Hepatocyte (in vitro differentiated cells): ENCODE results near the gene TRPM3. TPM values are rescaled to one million over a fixed set of nuclear protein-coding genes. Genes with fewer than 3 reads are reported as not detected.

Source experiments
- DNase-seq: peaks from one replicate; pipeline ENCODE4 v3.0.0-alpha.2; 2016; ENCODE audit warnings: low spot score
- H2AFZ ChIP-seq: fragments of 200-600 bp; sonication (generic); 2 replicates; pipeline ENCODE4 v1.6.0; 2016; ENCODE audit warnings: antibody characterized with exemption, mild to moderate bottlenecking
- H3K27ac ChIP-seq: fragments of 200-600 bp; sonication (generic); 2 replicates; pipeline ENCODE4 v1.5.1; 2016; ENCODE audit warnings: mild to moderate bottlenecking
- H3K27me3 ChIP-seq: fragments of 200-600 bp; sonication (generic); 2 replicates; pipeline ENCODE4 v1.6.1; 2016
- H3K36me3 ChIP-seq: fragments of 200-600 bp; sonication (generic); replicated peaks from 2 replicates; pipeline ENCODE4 v1.5.1; 2016; ENCODE audit warnings: low read depth; ENCODE audit not compliant: insufficient read depth
- H3K4me1 ChIP-seq: fragments of 200-600 bp; sonication (generic); 2 replicates; pipeline ENCODE4 v1.5.1; 2016; ENCODE audit warnings: mild to moderate bottlenecking, moderate library complexity; ENCODE audit not compliant: insufficient read depth
- H3K4me2 ChIP-seq: fragments of 200-600 bp; sonication (generic); 2 replicates; pipeline ENCODE4 v1.6.0; 2016
- H3K4me3 ChIP-seq: fragments of 200-600 bp; sonication (generic); 2 replicates; pipeline ENCODE4 v1.5.1; 2016; ENCODE audit warnings: mild to moderate bottlenecking
- H3K79me2 ChIP-seq: fragments of 200-600 bp; sonication (generic); 2 replicates; pipeline ENCODE4 v1.6.0; 2017; ENCODE audit warnings: mild to moderate bottlenecking
- H3K9me2 ChIP-seq: fragments of 200-600 bp; sonication (generic); replicated peaks from 2 replicates; pipeline ENCODE4 v1.6.0; 2017; ENCODE audit warnings: mild to moderate bottlenecking; ENCODE audit not compliant: insufficient read depth
- H3K9me3 ChIP-seq: fragments of 200-600 bp; sonication (generic); 2 replicates; pipeline ENCODE4 v1.5.1; 2016; ENCODE audit warnings: low read depth, mild to moderate bottlenecking
- H4K20me1 ChIP-seq: fragments of 200-600 bp; sonication (generic); 2 replicates; pipeline ENCODE4 v1.6.0; 2016; ENCODE audit warnings: mild to moderate bottlenecking; ENCODE audit not compliant: insufficient read depth, poor library complexity, severe bottlenecking
- EZH2 ChIP-seq: fragments of 200-600 bp; sonication (generic); IDR thresholded peaks from 2 replicates; pipeline ENCODE4 v1.6.1; 2016; ENCODE audit warnings: antibody characterized with exemption, mild to moderate bottlenecking, borderline replicate concordance
- EZH2phosphoT487 ChIP-seq: fragments of 200-600 bp; sonication (generic); IDR thresholded peaks from one replicate; pipeline ENCODE4 v1.6.1; 2018; ENCODE audit warnings: antibody characterized with exemption, mild to moderate bottlenecking, low read depth, moderate library complexity; ENCODE audit not compliant: unreplicated experiment, severe bottlenecking
- WGBS: methylation state at CpG from one replicate; pipeline ENCODE4 v1.1.6; 2016; ENCODE audit warnings: low lambda C conversion rate; ENCODE audit errors: missing lambda C conversion rate; 5-methylcytosine and 5-hydroxymethylcytosine counted together
- polyA plus RNA-seq: library from polyadenylated mRNA; unstranded; fragments of >200 nt; fragmentation: Nextera tagmentation; extraction: Ambion mirVana; gene quantifications from 2 replicates; pipeline ENCODE4 v1.2.1, GENCODE V29; 2016
- total RNA-seq: library from RNA; depleted of rRNA; stranded (reverse); fragments of >200 nt; gene quantifications from 2 replicates; pipeline ENCODE4 v1.2.3, GENCODE V29; 2014
- TF ChIP-seq, protein P1 (sequence below): fragments of 200-600 bp; sonication (generic); IDR thresholded peaks from 2 replicates; pipeline ENCODE4 v1.5.1; 2016; ENCODE audit warnings: antibody characterized with exemption, mild to moderate bottlenecking; ENCODE audit not compliant: poor library complexity

The TRPM3 gene
- total and polyA plus RNA-seq, 2 experiments from 2014 or later, result 0.60 to 0.68 TPM

DNA sequence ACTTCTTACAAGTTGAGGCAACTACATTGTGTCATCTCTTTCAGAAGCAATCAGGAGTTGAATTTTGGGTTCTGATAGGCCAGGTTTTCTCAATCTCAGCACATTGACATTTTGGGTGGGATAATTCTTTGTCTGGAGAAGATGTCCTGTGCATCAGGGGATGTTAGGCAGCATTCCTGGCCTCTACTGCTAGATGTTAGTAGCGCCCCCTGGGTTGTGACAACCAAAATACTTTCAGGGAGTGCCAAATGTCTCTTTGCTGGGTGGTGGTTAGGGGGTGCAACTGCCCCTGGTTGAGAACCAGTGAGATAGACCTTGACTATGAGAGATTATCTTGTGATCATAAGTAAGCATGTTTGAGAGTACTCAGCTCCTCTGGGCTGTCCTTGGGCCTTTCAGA, 542.7 kb downstream of the TRPM3 start:
- no peak overlapping the region for H3K4me2 ChIP-seq

DNA sequence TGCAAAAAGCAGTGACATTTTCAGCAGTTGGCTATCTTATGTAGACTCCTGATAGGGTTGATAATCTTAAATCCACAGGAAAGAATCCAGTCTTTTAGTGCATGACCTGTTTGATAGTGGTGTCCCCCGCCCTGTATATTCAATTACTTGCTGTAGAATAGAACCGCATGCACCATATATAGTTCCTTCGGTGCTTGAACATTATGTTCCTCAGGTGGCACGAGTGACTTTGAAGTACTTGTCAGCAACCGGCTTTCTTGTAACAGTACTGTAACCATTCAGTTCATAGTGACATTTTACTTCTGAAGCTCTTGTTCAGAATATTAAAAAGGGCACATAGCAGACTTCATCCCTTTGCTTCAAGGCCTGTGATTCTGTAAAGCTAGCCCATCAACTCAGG, 543.8 kb downstream of the TRPM3 start:
- H3K9me3 ChIP-seq, result no peaks in the 10 kb centered on the region
- no peak overlapping the region for H3K4me3 ChIP-seq
- H3K27me3 ChIP-seq, result no peaks in the 10 kb centered on the region
- H3K9me2 ChIP-seq, result no peaks in the 10 kb centered on the region
- no peak overlapping the region for H3K4me2 ChIP-seq
- no peak for TF ChIP-seq EZH2
- TF ChIP-seq, protein P1, sequence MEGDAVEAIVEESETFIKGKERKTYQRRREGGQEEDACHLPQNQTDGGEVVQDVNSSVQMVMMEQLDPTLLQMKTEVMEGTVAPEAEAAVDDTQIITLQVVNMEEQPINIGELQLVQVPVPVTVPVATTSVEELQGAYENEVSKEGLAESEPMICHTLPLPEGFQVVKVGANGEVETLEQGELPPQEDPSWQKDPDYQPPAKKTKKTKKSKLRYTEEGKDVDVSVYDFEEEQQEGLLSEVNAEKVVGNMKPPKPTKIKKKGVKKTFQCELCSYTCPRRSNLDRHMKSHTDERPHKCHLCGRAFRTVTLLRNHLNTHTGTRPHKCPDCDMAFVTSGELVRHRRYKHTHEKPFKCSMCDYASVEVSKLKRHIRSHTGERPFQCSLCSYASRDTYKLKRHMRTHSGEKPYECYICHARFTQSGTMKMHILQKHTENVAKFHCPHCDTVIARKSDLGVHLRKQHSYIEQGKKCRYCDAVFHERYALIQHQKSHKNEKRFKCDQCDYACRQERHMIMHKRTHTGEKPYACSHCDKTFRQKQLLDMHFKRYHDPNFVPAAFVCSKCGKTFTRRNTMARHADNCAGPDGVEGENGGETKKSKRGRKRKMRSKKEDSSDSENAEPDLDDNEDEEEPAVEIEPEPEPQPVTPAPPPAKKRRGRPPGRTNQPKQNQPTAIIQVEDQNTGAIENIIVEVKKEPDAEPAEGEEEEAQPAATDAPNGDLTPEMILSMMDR, result no peak
- H3K27ac ChIP-seq, result peak overlapping the region; percentile 69
- peaks cover 4% of the 10 kb centered on the region for H3K4me1 ChIP-seq
- 88% methylated on average over 5 of the region's 5 CpGs for WGBS
- DNase-seq, result no peak
- H3K79me2 ChIP-seq, result no peaks in the 10 kb centered on the region
- H2AFZ ChIP-seq, result no peak overlapping the region
- no peaks in the 10 kb centered on the region for H4K20me1 ChIP-seq
- no peaks in the 10 kb centered on the region for H3K36me3 ChIP-seq

More for the DNA sequence above, 542.7 kb downstream of the TRPM3 start:
- no peaks in the 10 kb centered on the region for H3K79me2 ChIP-seq
- peaks cover 4% of the 10 kb centered on the region for H3K4me1 ChIP-seq
- TF ChIP-seq EZH2 (no peak), EZH2phosphoT487 (no peak)
- TF ChIP-seq, protein P1, result no peak
- no peak overlapping the region for H3K4me3 ChIP-seq
- no peak for DNase-seq
- no peaks in the 10 kb centered on the region for H3K9me2 ChIP-seq
- H3K27ac ChIP-seq, result no peak overlapping the region
- no peaks in the 10 kb centered on the region for H3K27me3 ChIP-seq
- H2AFZ ChIP-seq, result no peak overlapping the region
- H3K36me3 ChIP-seq, result no peaks in the 10 kb centered on the region
- no peaks in the 10 kb centered on the region for H3K9me3 ChIP-seq
- H4K20me1 ChIP-seq, result no peaks in the 10 kb centered on the region
- WGBS, result 79% methylated on average over 1 of the region's 1 CpG

DNA sequence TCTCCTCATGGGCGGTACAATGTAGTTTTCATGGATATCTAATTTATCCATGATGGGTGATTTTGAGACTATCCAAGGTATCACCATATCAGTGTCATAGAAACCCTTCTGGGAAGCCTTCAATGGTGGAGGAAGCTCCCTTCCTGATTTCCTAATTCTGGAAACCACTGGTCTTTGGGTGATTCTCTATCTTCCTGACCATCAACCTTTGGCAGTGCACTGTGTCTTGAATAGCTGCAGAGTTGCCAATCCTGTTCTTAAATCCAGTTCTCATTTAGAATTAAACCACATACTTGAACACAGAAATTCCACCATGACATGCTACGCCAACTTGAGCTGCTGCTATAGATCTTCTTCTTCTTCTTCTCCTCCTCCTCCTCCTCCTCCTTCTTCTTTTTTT, 545.3 kb downstream of the TRPM3 start:
- TF ChIP-seq EZH2phosphoT487, result no peak
- TF ChIP-seq, protein P1, result no peak
- no peak for TF ChIP-seq EZH2
- Histone ChIP-seq H3K4me3 (no peak overlapping the region), H4K20me1 (no peaks in the 10 kb centered on the region), H3K27me3 (no peaks in the 10 kb centered on the region), H2AFZ (no peak overlapping the region), H3K4me2 (no peak overlapping the region), H3K36me3 (no peaks in the 10 kb centered on the region), H3K4me1 (peaks cover 4% of the 10 kb centered on the region), H3K27ac (no peak overlapping the region), H3K79me2 (no peaks in the 10 kb centered on the region), H3K9me2 (no peaks in the 10 kb centered on the region), H3K9me3 (no peaks in the 10 kb centered on the region)
- DNase-seq, result no peak
- 93% methylated on average over 2 of the region's 2 CpGs for WGBS
